Measurements from ENCODE around the gene ZNF362.

- TF ChIP-seq EZH2 (IDR thresholded peaks at IDR 0.05; ENCODE audit: insufficient read depth, poor library complexity, severe bottlenecking) (no peak), EZH2phosphoT487 (IDR thresholded peaks at IDR 0.05; ENCODE audit: insufficient read depth, low read depth) (no peak)
Measured at GRCh38 chr1:33254491-33254890, 1.8 kb upstream of the ZNF362 start.
